NCI-H2227 treated with DMSO at 0.1 percent for 48 hours (cell line): ENCODE measurements around the gene ST6GALNAC2.
"Not testable (repeated sequence)": the region's sequence is repeated elsewhere in the genome, so short reads cannot be mapped to it uniquely, and the experiment has no call there.

Experiments used
- DNase-seq: peaks from one replicate; lab custom pipeline; 2025; lab: John Stamatoyannopoulos, UW

Gene ST6GALNAC2

GRCh38 chr17:76528528-76529223 lies 57.0 kb downstream of the ST6GALNAC2 start:
- no peak for DNase-seq

GRCh38 chr17:76528156-76528527 lies 57.5 kb downstream of the ST6GALNAC2 start:
- DNase-seq: no peak

- no peak for DNase-seq
These were observed 58.1 kb downstream of the ST6GALNAC2 start for GRCh38 chr17:76527430-76528111.

DNA sequence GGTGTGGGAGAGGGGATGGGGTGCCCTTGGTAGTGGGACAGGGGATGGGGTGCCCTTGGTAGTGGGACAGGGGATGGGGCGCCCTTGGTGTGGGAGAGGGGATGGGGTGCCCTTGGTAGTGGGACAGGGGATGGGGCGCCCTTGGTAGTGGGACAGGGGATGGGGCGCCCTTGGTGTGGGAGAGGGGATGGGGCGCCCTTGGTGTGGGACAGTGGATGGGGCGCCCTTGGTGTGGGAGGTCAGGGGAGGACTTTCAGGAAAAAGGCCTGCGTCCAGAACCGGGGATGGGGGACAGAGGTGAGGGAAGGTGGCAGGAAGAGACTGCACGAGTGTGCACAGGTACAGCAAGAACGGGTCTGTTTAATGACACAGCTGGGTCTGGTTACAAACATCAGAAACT lies 58.6 kb downstream of the ST6GALNAC2 start:
- not testable (repeated sequence) for DNase-seq

GRCh38 chr17:76525513-76525833 lies 60.2 kb downstream of the ST6GALNAC2 start:
- not testable (repeated sequence) for DNase-seq

DNA sequence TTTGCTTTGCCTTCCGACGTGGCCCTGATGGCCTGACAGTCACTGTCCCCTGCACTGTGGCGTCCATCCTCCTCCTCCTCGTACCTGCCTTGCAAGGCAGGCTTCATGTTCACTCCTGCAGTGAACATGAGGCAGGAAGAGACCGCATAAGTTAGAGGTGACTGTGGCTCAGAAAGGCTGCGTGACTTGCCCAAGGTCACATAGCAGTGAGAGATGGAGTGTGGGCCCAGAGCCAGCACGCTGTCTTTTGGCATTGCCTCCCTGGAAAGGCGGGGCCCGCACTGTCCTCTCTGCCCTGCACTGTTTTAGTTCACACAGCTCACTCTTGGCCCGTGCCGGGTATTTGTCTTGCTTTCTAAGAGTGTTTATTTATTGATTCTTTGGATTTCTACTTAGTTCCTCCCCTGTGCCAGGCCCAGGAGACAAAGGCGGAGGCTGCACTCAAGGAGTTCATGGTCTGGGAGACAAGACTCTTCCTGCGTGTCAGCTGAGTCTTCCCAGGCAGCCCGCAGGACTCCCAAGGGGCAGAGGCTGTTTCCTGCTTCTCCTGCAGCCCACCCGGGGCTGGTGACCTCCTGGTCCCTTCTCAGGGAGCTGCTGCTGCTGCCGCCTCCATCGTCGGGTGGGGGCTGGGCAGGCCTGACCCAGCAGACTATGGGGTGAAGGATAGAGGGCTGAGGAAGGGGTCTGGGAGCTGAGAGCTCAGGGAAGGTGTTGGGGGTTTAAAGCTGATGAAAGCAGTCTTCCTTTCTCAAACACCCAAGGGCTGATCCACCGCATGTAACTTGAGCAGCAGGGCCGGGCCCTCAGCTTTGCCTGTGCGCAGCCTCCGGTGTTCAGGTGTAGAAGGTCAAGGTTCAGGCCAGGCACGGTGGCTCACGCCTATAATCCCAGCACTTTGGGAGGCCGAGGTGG lies 60.8 kb downstream of the ST6GALNAC2 start:
- DNase-seq: no peak

DNA sequence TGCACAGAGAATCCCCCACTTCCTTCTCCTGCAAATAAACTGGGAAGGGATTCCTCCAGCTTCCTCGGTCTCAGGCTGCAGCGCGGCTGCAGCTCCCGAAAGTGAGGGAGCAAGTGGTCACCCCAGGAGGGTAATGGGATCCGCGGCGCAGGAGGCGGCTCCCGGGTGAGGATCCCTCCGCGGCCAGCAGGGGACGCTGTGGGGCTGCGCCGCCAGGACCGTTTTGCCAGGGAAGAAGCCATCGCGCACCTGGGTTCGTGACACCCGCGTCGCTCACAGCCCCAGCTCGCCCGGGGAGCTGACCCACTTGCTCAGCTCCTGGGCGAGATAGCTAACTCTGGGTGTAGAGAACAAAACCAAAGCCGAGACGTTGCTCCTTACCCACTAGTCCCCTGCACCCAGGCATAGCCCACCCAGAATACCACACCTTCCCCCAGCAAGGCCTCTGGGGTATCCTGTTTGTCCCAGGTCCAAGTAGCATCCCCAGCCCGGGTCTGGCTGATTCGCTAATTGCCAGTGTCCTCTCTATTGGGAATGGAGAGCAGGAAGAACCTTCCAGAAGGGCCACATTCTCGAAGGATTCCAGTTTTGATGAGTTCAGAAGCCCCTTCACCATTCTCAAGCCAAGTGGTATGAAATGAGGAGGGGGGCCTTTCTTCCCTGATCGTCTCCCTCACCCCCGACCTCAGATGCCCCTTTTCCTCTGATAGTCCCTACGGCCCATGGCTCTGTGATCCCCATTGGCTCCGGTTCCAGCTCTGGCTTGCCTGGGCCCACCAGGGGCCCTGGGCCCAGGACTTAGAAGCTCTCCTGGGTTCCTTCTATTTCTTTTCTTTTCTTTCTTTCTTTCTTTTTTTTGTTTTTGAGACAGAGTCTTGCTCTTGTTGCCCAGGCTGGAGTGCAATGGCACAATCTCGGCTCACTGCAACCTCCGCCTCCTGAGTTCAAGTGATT lies 62.3 kb downstream of the ST6GALNAC2 start:
- DNase-seq: peak; percentile 14

- not testable (repeated sequence) for DNase-seq
These were observed 64.0 kb downstream of the ST6GALNAC2 start for GRCh38 chr17:76521683-76522082.

GRCh38 chr17:76521262-76521661 lies 64.4 kb downstream of the ST6GALNAC2 start:
- no peak for DNase-seq

- DNase-seq: no peak
These were observed 66.4 kb downstream of the ST6GALNAC2 start for GRCh38 chr17:76519048-76519966.

DNA sequence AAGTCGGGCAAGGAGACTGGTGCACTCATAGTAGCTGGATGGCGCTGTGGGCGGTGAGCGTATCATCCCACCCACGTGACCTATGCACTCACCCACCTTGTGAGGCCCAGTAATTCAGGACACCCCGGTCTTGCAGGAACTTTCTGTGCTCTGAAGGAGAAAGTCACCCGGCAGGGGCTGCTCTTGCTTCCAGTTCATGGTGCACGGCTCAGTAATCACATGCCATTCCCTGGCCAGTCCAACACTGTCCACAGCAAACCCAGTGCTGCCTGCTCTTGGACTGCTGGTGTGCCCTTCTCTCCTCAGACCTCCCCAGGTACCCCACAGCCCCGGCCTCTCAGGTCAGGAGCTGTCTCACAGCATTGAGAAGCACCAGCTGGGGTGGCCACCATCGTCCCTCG lies 68.0 kb downstream of the ST6GALNAC2 start:
- DNase-seq: no peak
